COR-L47 (cell line): Measurements from ENCODE around the gene CLRN3.

Experiments used
- DNase-seq: peaks from one replicate; lab custom pipeline; 2025; lab: John Stamatoyannopoulos, UW

Gene CLRN3

GRCh38 chr10:127892743-127893142, at the start of gene CLRN3:
Gene CLRN3 (minus strand): TSS chr10:127892941. CDS start chr10:127892784, 157 bp downstream.
- DNase-seq, result no peak

GRCh38 chr10:127940866-127941640, 48.3 kb upstream of the CLRN3 start:
- DNase-seq, result no peak

GRCh38 chr10:127939786-127940330, 47.1 kb upstream of the CLRN3 start:
- DNase-seq, result no peak

GRCh38 chr10:127937915-127938463, 45.2 kb upstream of the CLRN3 start:
- no peak for DNase-seq

- DNase-seq, result no peak
Measured at GRCh38 chr10:127937069-127937468, 44.3 kb upstream of the CLRN3 start.

- no peak for DNase-seq
Measured at GRCh38 chr10:127935071-127935561, 42.4 kb upstream of the CLRN3 start.

GRCh38 chr10:127934383-127934782, 41.6 kb upstream of the CLRN3 start:
- DNase-seq, result no peak

- no peak for DNase-seq
Measured at GRCh38 chr10:127933271-127933670, 40.5 kb upstream of the CLRN3 start.

- DNase-seq, result no peak
Measured at GRCh38 chr10:127932521-127933270, 40.0 kb upstream of the CLRN3 start.

GRCh38 chr10:127928021-127928806, 35.5 kb upstream of the CLRN3 start:
- no peak for DNase-seq

- no peak for DNase-seq
Measured at GRCh38 chr10:127926455-127926854, 33.7 kb upstream of the CLRN3 start.

GRCh38 chr10:127925471-127926207, 32.9 kb upstream of the CLRN3 start:
- DNase-seq, result no peak

GRCh38 chr10:127923646-127924045, 30.9 kb upstream of the CLRN3 start:
- no peak for DNase-seq

GRCh38 chr10:127922675-127923366, 30.1 kb upstream of the CLRN3 start:
- DNase-seq, result no peak

- no peak for DNase-seq
Measured at GRCh38 chr10:127922206-127922605, 29.5 kb upstream of the CLRN3 start.

- DNase-seq, result no peak
Measured at GRCh38 chr10:127921753-127922145, 29.0 kb upstream of the CLRN3 start.

GRCh38 chr10:127921075-127921752, 28.5 kb upstream of the CLRN3 start:
- no peak for DNase-seq

- DNase-seq, result no peak
Measured at GRCh38 chr10:127920306-127921074, 27.7 kb upstream of the CLRN3 start.
